IPS DF 6.9 (cell line): ENCODE results near the gene BCR.

Experiments
- DNase-seq: peaks from one replicate; pipeline ENCODE4 v3.0.0-alpha.2; 2013; ENCODE audit warnings: low read depth, low spot score
- H3K27ac ChIP-seq: one replicate; pipeline ENCODE4 v1.5.1; 2013; ENCODE audit warnings: low read length, control low read depth
- H3K27me3 ChIP-seq: 2 replicates; pipeline ENCODE4 v1.6.1; 2013; ENCODE audit warnings: mild to moderate bottlenecking, low read length; ENCODE audit not compliant: control insufficient read depth, insufficient read depth
- H3K36me3 ChIP-seq: 2 replicates; pipeline ENCODE4 v1.6.1; 2013; ENCODE audit warnings: low read length; ENCODE audit not compliant: control insufficient read depth, insufficient read depth
- H3K4me1 ChIP-seq: 2 replicates; pipeline ENCODE4 v1.6.1; 2013; ENCODE audit warnings: low read length; ENCODE audit not compliant: control insufficient read depth, insufficient read depth
- H3K4me3 ChIP-seq: 2 replicates; pipeline ENCODE4 v1.5.1; 2013; ENCODE audit warnings: mild to moderate bottlenecking, low read length
- H3K9me3 ChIP-seq: 2 replicates; pipeline ENCODE4 v1.6.1; 2013; ENCODE audit warnings: low read length, inconsistent platforms; ENCODE audit not compliant: control insufficient read depth, insufficient read depth
- WGBS: extraction: QIAGEN DNeasy Blood & Tissue Kit; methylation state at CpG from one replicate; pipeline ENCODE4 v1.1.7; 2013; ENCODE audit warnings: mixed read lengths, missing lambda C conversion rate; ENCODE audit not compliant: insufficient read length, insufficient coverage; 5-methylcytosine and 5-hydroxymethylcytosine counted together

BCR gene

GRCh38 chr22:23142546-23143105, 37.7 kb upstream of the BCR start:
- Histone ChIP-seq H3K27ac (no peak overlapping the region), H3K36me3 (no peaks in the 10 kb centered on the region), H3K27me3 (no peaks in the 10 kb centered on the region), H3K4me3 (no peak overlapping the region), H3K9me3 (no peaks in the 10 kb centered on the region), H3K4me1 (peaks cover 1% of the 10 kb centered on the region; the same call in 1 of the 2 replicates)
- no CpG with 5 or more reads among the region's 9 CpGs for WGBS
- DNase-seq: no peak

DNA sequence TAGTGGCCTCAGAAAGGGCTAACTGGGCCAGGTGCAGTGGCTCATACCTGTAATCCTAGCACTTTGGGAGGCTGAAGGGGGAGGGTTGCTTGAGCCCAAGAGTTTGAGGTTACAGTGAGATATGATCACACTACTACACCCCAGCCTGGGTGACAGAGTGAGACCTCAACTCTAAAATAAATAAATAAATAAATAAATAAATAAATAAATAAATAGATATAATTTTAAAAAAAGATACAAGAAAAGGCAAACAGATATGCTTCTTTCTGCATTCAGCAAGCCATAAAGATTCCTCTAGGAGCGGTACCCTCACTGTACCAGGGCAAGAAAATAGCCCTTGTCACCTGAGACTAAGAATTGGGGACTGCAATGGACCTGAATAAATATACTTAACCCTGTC, 37.2 kb upstream of the BCR start:
- no peaks in the 10 kb centered on the region for H3K9me3 ChIP-seq
- H3K4me3 ChIP-seq: no peak overlapping the region
- H3K27me3 ChIP-seq: no peaks in the 10 kb centered on the region
- H3K27ac ChIP-seq: no peak overlapping the region
- H3K4me1 ChIP-seq: peaks cover 1% of the 10 kb centered on the region; the same call in 1 of the 2 replicates
- H3K36me3 ChIP-seq: no peaks in the 10 kb centered on the region
- WGBS: no CpG with 5 or more reads among the region's 1 CpG
- DNase-seq: no peak

DNA sequence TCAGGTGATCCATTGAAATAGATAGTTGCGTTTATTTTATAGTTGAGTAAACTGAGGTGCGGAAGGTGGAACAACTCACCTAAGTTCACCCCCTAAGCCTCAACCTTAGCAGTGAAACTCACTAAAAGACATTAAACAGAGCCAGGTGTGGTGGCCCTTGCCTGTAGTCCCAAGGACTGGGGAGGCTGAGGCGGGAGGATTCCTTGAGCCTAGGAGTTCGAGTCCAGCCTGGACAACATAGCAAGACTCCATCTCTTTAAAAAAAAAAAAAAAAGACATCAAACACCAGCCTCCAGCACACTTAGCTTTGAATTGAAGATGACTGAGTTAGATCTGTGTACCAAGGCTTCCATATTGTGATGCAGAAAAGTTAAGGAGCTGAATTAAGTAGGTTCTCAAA, 35.9 kb upstream of the BCR start:
- DNase-seq: no peak
- H3K4me3 ChIP-seq: no peak overlapping the region
- peaks cover 1% of the 10 kb centered on the region; the same call in 1 of the 2 replicates for H3K4me1 ChIP-seq
- WGBS: no CpG with 5 or more reads among the region's 4 CpGs
- H3K9me3 ChIP-seq: no peaks in the 10 kb centered on the region
- no peak overlapping the region for H3K27ac ChIP-seq
- no peaks in the 10 kb centered on the region for H3K27me3 ChIP-seq
- no peaks in the 10 kb centered on the region for H3K36me3 ChIP-seq

GRCh38 chr22:23144932-23145877, 35.1 kb upstream of the BCR start, which contains the start of gene RAB36:
TSS of gene RAB36 (plus strand) at chr22:23145477. CDS start at chr22:23146617, 1,140 bp downstream.
- H3K4me3 ChIP-seq: peak within 1 kb of the TSS; percentile 29; the same call in 1 of the 2 replicates
- no peak within 1 kb of the TSS for H3K27ac ChIP-seq
- peaks cover 3% of the 10 kb centered on the region for H3K4me1 ChIP-seq
- no peaks in the 10 kb centered on the region for H3K27me3 ChIP-seq
- DNase-seq: peak; percentile 100
- H3K36me3 ChIP-seq: no peaks in the 10 kb centered on the region
- H3K9me3 ChIP-seq: no peaks in the 10 kb centered on the region
- WGBS: no CpG with 5 or more reads among the region's 62 CpGs

DNA sequence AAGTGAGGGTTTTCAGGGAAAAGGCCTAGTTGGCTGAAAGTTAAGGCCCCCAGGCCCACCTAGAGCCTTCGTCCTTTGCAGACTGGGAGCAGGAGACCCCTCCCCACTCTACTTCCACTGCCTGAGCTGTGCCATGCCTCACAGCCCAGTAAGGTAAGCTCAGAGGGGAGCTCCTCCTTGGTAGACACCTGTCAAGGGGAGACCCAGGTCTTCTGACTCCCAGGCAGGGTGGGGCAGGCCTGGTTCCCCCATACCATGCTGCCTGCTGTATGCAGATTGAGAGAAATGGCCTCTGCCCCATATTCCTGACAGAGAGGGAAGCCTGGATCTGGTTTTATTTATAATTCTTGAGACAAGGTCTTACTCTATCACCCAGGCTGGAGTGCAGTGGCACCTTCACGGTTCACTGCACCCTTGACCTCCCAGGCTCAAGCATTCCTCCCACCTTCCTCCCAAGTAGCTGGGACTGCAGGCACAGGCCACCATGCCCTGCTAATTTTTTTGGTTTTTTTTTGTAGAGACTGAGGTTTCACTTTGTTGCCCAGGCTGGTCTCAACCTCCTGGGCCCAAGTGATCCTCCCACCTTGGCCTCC, 34.3 kb upstream of the BCR start:
- no CpG with 5 or more reads among the region's 2 CpGs for WGBS
- Histone ChIP-seq H3K36me3 (no peaks in the 10 kb centered on the region), H3K27me3 (no peaks in the 10 kb centered on the region), H3K27ac (no peak overlapping the region), H3K4me1 (peaks cover 3% of the 10 kb centered on the region), H3K9me3 (no peaks in the 10 kb centered on the region), H3K4me3 (peak overlapping the region; percentile 29; the same call in 1 of the 2 replicates)
- no peak for DNase-seq

DNA sequence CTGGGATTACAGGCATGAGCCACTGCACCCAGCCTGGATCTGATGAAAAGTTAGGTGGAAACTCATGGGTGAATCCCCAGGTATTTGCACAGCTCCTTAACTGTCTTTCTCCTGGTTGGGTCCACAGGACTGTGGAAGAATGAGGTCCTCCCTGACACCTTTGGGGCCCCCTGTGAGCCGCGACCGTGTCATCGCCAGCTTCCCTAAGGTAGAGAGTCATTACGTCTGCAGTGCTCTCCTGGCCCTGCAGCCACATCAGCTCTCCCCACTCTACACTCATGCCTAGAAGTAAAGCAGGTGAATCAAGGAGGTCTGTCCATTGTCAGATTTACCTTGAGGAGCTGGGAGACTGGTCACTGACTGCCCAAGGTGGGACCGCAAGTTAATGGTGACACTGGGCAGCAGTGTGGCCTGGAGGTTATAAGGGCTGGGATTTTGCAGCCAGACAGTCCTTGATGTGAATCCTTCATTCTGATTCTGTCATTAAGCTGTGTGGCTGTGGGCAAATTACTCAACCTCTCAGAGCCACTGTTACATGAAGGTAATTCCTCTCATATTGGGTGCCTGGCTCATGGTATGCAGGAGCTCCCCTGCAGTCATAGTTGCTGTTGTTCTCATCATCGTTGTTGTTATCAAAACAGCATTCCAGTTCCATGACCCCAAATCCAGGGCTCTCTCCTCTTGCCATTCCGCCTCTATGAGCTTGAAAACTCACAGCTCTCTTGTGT, 33.7 kb upstream of the BCR start:
- DNase-seq: no peak
- H3K9me3 ChIP-seq: no peaks in the 10 kb centered on the region
- WGBS: no CpG with 5 or more reads among the region's 8 CpGs
- H3K4me1 ChIP-seq: peaks cover 2% of the 10 kb centered on the region
- no peak overlapping the region for H3K4me3 ChIP-seq
- no peaks in the 10 kb centered on the region for H3K27me3 ChIP-seq
- H3K27ac ChIP-seq: no peak overlapping the region
- no peaks in the 10 kb centered on the region for H3K36me3 ChIP-seq

DNA sequence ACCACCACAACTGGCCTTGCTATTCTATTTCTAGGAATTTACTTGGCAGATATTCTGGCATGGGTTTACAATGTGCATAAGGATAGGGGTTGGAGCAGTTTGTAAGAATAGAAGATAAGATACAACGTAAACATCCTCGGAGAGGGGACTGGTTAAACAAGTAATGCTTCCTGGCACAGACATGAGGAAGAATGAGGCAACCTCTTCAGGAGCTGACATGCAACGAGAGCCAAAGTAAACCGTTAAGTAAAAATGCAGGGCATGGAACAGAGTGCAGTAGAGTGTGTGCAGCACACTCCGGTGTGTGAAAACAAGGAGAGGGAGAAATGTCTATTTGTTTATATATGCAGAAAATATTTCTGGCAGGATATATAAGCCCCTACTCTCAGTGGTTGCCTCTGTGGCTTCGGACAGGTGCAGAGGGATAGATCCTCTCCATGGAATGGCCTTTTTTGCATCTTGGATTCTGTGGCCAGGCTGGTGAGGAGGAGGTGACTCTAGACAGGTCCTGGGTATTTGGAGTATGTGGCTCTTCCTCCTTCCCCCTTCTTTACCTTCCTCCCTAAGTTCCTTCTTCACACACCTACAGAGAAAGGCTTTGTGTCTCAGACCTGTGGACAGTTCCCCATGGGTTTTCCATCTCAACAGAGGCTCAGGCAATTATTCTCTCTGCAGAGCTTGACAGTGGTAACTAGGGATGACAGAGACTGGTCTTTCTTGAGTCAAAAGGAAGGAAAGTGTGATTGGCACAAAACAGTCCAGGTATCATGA, 32.5 kb upstream of the BCR start:
- WGBS: no CpG with 5 or more reads among the region's 6 CpGs
- no peak overlapping the region for H3K27ac ChIP-seq
- peaks cover 2% of the 10 kb centered on the region for H3K4me1 ChIP-seq
- H3K36me3 ChIP-seq: no peaks in the 10 kb centered on the region
- no peaks in the 10 kb centered on the region for H3K9me3 ChIP-seq
- no peak for DNase-seq
- no peaks in the 10 kb centered on the region for H3K27me3 ChIP-seq
- H3K4me3 ChIP-seq: no peak overlapping the region

DNA sequence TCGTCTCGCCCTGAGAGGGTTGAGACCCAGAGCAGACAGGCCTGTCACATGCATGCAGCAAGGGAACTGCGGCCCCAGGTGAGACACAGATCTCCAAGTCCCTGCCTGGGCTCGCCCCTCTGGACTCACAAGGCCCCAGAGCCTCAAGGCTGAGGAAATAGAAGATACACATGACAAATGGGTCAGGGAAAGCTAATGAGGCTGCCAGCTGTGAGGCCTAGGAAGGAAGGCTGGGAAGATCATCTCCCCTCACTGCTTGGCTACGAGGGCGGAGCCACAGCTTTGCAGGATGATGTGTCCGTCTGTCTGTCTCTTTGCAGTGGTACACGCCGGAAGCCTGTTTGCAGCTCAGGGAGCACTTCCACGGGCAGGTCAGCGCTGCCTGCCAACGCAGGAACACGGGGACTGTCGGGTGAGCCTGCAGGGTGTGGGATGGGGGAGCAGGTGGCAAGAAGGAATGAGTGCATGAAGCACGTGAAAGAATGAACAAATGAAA, 30.5 kb upstream of the BCR start:
- Histone ChIP-seq H3K9me3 (no peaks in the 10 kb centered on the region), H3K4me1 (peaks cover 2% of the 10 kb centered on the region), H3K27me3 (no peaks in the 10 kb centered on the region), H3K36me3 (no peaks in the 10 kb centered on the region), H3K4me3 (no peak overlapping the region), H3K27ac (no peak overlapping the region)
- WGBS: no CpG with 5 or more reads among the region's 15 CpGs
- no peak for DNase-seq

DNA sequence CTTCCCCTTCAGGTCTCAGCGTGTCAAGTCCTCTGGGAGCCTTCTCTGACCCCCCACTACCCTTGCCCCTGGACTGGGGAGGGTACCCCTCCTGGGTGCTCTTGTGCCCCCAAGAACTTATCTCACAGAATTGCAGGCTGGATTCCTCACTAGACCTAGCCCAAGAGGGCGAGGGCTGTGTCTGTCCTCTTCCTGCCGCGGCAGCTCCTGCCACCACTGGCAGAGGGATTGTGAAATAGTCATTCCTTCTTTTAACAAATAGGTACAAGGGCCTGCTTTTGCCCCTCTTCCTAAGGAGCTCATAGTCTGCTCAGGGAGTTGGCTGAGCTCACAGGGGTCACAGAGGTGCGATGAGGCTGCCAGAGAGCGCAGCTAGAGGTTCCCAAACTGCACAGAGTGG, 29.5 kb upstream of the BCR start:
- peaks cover 2% of the 10 kb centered on the region for H3K4me1 ChIP-seq
- DNase-seq: no peak
- no peaks in the 10 kb centered on the region for H3K36me3 ChIP-seq
- H3K4me3 ChIP-seq: no peak overlapping the region
- H3K27me3 ChIP-seq: no peaks in the 10 kb centered on the region
- no CpG with 5 or more reads among the region's 6 CpGs for WGBS
- H3K9me3 ChIP-seq: no peaks in the 10 kb centered on the region
- H3K27ac ChIP-seq: no peak overlapping the region
